GM19035 (cell line): ENCODE data around the gene TCF25.
A peak's percentile ranks its signal among the peaks of the same experiment; 100 is the strongest.

Experiments
- ATAC-seq: cut with Tn5 transposase; IDR thresholded peaks from one replicate; pipeline ENCODE4 v1.9.1; 2021; ENCODE audit not compliant: unreplicated experiment

TCF25 gene

DNA sequence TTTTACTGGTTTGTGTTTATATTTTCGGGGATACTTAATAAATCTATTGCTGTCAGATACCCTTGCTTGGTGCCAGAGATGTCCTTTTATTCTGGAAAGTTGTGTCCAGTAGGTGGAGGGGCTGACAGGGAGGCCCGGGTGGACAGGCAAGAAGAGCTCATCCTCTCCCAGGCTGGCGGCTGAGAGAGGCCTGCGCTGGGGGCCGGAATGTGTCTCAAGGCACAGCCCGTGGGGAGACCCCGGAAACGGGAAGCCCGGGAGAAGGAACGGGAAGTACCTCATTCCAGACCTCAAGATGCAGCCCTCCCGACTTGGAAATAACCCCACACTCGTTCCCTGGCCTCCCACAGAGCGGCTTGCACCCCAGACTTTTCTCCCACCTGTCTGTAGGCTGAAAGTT lies 62.6 kb downstream of the TCF25 start:
- no peak for ATAC-seq

DNA sequence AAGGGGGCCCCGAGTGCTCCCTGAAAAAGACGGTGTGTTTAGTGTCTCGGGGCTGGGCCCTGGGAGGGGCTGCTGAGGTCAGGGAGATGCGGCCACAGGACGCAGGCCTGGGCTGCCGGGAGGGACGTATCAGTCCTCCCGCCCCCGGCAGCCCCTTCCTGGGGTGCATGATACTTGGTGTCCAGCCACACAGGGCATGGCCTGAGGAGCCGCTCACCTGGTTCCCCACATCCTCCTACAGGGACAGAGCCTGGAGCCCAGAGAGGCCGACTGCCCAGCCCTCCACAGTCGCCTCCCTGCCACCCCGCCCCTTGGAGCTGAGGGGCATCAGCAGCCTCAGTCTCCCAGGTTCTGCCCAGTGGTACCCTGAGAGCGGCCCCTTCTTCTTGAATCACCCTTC lies 63.1 kb downstream of the TCF25 start:
- no peak for ATAC-seq

DNA sequence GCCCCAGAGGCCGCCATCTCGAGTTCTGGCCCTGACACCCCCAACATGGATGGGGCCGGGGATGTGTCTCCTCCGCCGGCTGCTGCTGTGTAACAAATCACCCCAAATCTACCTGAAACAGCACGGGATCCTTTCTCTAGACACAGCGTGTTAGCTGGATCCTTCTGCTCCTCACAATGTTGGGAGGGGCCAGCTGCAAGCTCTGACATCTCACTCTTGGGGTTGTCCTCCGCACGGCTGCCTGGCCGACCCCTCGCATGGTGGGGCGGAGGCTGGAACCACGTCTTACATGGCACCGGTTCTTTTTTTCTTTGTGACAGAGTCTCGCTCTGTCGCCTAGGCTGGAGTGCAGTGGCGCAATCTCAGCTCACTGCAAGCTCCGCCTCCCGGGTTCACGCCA lies 63.6 kb downstream of the TCF25 start:
- no peak for ATAC-seq

DNA sequence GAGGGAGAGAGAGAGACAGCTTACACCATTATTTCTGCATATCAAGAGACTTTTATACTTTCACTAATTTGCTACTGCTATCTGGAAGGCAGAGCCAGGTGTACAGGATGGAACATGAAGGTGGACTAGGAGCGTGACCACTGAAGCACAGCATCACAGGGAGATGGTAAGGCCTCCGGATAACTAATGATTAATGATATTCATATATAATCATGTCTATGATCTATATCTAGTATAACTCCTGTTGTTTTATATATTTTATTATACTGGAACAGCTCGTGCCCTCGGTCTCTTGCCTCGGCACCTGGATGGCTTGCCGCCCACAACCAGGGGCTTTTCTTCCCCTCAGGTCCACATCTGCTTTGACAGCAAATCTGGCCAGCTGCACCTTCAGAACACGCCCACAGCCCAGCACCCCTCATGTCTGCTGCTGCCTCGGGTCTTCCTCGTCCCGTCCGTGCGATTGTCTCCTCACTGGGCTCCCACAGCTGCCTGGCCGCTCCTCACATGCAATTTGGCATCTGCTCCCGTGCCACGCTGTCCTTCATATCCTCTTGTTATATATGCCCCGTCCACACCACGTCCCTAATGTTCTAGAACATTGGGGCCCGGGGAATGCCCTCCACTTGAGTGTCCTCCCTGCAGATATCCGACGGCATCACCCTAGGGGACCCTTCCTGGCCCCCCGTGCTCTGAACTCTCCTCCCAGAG lies 64.9 kb downstream of the TCF25 start:
- ATAC-seq: no peak

DNA sequence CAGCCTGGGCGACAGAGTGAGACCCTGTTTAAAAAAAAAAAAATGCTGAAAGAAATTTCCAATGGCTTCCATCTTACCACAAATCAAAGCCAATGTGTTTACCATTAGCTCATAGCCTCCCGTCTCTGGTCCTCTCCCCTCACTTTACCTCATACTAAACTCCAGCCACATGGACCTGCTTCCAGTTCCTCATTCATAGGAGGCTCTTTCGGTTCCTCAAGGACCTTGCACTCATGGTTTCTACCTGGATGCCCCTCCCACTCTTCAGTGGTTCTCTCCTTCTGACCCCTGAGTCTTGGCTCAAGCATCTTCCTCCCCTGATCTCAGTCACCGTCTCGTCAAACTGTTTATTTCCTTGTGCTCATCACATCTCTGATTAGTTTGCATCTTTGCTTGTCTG lies 71.4 kb downstream of the TCF25 start:
- ATAC-seq: no peak

DNA sequence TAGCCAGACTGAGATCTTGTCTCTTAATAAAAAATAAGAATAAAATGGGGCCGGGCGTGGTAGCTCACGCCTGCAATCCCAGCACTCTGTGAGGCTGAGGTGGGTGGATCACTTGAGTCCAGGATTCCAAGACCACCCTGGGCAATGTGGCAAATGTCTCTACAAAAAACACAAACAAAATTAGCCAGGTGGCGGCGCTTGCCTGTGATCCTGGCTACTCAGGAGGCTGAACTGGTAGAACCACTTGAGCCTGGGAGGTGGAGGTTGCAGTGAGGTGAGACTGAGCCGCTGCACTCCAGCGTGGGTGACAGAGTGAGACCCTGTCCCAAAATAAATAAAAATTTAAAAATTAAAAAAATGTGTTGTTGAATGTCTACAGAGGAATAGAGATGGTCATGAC lies 72.3 kb downstream of the TCF25 start:
- no peak for ATAC-seq

DNA sequence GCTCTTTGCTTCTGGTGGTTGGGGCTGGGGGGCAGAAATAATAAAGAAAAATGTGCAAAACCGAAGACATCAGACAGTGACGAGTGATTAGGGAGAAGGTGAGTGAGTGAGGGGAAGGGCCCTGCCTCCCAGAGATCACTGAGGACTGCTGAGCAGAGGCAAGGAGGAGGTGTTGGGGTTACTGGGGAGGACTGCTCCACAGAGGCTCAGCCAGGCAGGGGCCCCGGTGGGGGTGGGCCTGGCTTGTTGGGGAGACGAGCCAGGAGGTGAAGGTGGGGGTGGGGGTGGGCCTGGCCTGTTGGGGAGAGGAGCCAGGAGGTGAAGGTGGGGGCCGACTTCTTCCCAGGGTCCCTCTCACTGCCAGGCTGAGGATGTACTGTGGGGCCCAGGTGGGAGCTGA lies 73.1 kb downstream of the TCF25 start:
- ATAC-seq: no peak

DNA sequence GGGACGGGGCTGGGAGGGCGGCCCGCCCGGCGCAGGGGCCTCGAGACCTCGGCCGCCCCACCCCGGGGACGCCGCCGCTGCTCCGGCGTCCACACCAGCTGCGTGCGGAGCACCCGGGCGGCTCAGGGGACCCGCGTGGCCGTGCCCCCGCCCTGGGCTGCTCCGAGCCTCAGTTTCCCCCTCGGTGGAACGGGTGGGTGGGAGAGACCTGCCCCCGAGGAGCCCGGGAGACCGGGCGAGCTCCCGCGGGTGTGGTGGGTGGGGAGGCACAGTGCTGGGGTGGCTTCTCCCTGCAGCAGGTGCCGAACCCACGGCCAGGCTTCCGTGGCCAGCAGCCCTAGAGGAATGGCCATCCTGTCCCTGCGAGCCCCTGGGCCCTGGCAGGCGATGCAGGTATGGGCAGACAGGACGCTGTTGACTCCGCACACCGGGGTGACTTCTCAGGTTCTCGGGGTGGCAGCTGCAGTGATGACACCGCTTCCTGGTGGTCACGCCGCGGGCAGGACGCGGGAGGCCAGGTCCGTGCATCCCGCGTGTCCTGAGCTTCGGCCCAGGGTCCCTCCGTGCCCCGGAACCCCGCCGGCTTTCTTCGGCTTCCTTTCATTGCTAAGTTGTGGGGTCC lies 75.8 kb downstream of the TCF25 start:
- ATAC-seq: no peak

DNA sequence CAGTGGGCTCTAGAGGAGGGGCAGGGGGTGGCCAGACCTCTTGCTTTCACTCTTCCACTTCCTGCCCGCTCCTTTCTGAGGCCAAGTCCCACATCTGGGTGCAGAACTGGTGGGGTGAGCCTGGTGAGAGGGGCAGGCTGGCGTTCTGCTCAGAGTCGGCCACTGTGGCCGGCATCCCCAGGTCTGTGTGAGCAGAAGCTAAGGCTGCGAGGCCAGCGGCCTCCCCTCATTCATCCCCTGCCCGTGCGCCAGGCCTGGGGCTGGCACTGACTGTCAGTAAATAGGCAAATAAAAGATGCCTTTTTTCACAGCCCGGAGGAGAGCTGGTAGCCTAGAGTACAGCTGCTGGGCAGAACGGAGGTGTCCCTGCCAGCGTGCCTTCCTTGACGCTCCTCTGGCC lies 76.4 kb downstream of the TCF25 start:
- no peak for ATAC-seq

DNA sequence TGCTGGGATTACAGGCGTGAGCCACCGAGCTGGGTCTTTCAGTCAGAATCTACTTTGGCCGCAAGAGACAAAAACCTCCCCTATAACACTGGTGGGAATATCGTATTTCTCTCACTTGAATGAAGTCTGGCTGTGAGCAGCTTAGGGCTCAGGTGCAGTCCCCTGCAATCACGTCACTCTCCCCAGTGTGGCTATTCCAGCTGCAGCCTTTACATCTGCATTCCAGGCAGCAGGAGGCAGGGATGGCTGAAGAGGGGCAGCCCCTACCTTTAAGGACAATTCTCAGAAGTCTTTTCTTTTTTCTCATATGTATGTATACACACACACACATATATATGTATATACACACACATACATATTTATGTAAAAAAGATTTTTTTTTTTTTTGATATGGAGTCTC lies 78.1 kb downstream of the TCF25 start:
- ATAC-seq: no peak

DNA sequence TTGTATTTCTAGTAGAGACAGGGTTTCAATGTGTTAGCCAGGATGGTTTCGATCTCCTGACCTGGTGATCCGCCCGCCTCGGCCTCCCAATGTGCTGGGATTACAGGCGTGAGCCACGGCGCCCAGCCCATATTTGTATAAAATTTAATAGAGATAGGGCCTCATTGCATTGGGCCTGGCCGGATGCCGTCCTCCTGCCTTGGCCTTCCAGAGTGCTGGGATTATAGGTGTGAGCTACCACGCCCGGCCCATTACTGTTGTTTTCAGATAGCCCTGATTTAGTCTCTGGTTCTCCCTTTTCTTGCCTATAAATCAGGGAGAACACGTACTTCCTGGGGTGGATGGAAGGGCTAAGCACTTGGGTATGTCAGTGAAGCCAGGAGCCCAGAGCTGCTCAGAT lies 78.7 kb downstream of the TCF25 start:
- ATAC-seq: no peak

DNA sequence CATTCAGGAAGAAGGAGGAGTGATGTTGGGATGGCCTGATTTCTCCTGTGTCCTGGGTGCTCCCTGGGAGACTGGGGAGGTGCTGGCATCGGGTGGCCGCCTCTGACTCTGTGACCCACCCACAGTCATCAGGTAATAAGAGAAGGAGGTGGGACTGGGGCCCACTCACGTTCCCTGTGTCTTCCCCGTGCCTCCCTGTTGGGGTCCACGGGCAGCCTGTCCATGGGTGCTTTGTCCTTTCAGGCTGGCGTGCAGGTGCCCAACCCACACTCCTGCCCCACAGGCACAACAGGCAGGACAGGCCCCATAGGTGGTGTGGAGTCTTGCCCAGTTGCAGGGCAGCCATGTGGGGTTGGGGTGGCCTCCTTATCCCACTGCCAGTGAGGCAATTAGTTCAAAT lies 79.2 kb downstream of the TCF25 start:
- no peak for ATAC-seq

DNA sequence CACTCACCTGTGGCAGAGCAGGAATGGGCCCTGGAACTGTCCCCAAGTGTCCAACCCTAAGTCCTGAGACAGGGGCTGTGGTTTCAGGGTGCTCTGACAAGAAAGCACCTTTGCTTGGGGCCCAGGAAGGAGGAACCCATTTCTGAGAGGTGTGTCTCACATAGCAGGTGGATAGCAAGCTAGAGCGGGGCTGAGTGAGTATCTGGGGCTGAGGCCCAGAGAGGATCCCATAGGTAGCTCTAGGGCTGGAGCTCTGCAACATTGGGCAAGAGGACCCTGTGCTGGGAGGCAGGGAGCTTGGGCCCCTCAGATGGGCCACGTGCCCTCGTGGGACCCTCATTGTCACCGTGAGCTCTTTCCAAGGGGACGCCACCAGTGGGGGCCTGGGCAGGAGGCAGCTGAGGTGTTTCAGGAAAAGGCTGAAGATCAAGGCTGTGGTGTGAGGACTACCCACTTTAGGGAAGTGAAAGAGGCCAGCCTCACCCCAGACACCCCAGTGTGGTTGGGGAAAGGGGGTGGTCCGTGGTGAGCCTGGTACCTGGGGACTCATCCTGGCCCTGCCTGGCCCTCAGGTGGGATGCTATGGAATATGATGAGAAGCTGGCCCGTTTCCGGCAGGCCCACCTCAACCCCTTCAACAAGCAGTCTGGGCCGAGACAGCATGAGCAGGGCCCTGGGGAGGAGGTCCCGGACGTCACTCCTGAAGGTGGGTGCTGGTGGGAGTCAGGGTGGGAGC lies 80.4 kb downstream of the TCF25 start:
- ATAC-seq: peak; percentile 51

DNA sequence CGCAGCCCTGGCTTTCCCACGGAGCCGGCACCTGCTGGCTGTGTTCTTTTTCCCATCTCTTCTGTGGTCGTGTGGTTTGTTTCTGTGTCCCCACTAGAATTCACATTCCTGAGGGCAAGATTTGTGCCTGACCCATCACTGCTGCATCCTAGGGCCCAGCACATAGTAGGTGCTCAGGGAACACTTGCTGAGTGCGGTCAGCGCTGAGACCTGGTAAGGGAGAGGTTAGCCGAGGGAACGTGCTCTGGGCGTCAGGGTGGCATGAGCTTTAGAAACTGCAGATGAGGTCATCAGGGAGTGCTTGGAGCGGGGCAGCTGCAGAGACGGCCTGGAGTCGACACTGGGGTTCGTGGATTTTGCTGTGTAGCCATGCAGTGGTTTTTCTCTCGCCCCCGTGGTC lies 81.1 kb downstream of the TCF25 start:
- no peak for ATAC-seq

DNA sequence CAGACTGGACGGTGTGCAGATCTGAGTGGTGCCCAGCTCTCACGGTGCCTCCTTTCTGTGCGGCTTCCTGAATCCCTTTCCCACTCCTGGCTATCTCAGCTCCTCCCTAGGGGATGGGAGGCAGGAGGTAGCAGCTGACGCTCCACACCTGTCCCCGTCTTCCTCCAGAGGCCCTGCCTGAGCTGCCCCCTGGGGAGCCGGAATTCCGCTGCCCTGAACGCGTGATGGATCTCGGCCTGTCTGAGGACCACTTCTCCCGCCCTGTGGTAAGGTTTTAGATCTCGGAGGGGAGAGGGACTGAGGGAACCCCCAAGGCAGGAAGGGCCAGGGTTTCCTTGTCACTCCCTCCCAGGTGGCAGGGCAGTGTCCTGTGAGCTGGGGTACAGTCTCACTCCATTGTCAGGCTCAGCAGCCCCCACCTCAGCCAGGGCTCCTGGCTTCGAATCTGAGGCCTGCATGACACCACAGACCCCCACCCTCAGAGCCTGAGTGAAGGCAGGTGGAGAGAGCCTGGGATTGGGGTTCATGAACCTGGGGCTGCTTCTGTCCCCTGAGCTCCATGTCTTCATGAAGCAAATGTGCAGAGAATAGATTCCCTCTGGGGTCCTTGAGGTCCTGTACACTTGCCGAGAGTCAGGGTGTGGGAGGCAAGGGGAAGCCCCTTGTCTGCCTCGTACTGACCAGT lies 81.8 kb downstream of the TCF25 start:
- ATAC-seq: no peak

DNA sequence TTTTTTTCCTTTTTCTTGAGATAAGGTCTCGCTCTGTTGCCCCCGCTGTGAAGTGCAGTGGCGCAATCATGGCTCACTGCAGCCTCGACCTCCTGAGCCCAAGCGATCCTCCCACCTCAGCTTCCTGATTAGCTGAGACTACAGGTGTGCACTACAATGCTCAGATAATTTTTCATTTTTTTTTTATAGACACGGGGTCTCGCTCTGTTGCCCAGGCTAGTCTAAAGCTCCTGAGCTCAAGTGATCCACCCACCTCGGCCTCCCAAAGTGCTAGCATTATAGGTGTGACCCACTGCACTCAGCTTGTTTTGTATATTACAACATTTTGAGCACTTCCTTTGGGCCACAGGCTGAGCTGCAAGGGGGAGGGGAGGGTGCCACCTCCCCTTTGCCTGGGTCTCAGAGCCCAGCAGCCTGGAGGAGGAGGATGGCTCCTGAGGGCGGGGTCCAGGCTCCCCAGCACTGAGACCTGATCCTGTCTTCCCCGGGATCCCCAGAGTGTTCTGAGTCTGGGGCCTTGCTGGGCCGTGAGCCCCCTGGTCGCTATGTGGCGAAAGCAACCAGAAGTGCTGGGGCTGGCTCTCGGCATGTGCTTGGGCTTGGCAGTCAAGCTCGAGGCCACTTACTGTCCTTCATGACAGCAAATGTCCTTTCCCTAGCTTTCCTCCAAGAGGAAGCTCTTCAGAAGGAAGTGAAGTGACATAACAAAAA lies 83.3 kb downstream of the TCF25 start:
- no peak for ATAC-seq

DNA sequence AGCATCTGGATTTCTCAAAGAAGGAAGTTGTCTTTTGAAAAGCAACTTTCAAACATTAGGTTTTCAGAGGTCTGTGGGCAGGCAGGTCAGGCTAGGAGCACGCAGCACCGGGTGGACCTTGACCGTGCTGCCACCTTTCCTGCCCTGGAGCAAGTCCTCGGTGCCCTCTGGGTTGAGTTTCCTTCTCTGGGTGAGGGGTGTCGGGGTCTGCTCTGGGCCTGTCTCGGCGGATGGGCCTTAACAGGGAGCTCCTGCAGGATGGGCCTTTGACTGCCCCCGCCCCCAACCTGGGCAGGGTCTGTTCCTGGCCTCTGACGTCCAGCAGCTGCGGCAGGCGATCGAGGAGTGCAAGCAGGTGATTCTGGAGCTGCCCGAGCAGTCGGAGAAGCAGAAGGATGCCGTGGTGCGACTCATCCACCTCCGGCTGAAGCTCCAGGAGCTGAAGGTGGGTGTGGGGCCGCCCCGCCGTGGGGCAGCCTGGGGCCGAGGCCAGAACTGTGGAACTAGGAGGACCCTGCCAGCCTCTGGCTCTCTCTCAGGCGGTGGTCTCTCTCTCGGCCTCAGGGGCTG lies 83.9 kb downstream of the TCF25 start:
- no peak for ATAC-seq

DNA sequence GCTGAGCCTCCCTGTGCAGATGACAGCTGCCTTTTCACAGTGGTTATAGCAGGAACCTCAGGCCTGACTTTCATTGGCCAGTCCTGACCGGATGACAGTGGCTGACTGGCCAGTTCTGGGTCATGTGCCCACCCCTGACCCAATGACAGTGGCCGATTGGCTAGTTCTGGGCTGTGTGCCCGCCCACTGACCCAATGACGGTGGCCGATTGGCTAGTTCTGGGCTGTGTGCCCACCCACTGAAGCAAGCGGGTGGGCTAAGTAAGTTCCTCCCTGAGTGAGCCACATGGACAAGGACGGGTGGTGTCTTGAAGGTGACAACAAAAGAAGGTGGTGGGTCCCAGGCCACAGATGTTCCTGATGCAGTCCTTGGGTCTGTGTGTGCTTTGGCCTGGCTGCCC lies 84.7 kb downstream of the TCF25 start:
- no peak for ATAC-seq

DNA sequence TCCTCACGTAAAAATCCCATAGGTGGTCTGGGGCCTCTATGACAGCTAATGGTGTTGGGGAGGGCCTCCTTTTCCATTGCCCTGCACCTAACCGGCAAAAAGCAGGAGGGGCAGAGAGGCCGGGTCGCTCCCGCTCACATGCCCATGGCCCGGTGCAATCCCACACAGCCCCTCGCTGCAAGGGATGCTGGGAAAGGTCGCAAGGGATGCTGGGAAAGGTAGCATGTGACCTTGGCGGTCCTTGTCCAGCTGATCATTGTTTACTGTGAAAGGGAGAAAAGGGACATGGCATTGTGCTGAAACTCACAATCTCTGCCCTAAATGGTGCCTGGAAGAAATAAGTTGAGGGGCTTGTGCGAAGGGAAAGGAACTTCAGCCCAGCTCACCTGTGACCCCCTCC lies 85.2 kb downstream of the TCF25 start:
- ATAC-seq: no peak

DNA sequence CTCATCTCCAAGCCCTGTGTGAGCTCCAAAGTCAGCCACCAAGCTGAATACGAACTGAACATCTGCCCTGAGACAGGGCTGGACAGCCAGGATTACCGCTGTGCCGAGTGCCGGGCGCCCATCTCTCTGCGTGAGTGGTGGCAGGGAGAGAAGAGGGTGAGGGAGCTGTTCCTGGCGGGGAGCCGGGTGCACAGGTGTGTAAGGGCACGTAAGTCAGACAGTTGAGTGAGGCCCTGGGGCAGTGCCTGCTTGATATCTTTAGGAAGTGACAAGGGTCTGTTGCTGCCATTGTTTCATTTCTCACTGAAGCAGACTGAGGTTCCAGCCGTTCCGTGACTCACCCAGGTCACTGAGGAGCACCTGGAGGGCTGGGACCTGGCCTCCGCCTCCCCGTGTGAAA lies 87.6 kb downstream of the TCF25 start:
- ATAC-seq: no peak
